Activated gamma-delta T cell treated with anti-CD3 and anti-CD28 coated beads, Interleukin-2, amount 50 U/mL, for 16 hours (primary cell): ENCODE data around the gene PGAP3.

Experiments used
- DNase-seq: peaks from one replicate; pipeline ENCODE4 v3.0.0-alpha.2; 2020; ENCODE audit warnings: low read depth

Gene PGAP3

DNA sequence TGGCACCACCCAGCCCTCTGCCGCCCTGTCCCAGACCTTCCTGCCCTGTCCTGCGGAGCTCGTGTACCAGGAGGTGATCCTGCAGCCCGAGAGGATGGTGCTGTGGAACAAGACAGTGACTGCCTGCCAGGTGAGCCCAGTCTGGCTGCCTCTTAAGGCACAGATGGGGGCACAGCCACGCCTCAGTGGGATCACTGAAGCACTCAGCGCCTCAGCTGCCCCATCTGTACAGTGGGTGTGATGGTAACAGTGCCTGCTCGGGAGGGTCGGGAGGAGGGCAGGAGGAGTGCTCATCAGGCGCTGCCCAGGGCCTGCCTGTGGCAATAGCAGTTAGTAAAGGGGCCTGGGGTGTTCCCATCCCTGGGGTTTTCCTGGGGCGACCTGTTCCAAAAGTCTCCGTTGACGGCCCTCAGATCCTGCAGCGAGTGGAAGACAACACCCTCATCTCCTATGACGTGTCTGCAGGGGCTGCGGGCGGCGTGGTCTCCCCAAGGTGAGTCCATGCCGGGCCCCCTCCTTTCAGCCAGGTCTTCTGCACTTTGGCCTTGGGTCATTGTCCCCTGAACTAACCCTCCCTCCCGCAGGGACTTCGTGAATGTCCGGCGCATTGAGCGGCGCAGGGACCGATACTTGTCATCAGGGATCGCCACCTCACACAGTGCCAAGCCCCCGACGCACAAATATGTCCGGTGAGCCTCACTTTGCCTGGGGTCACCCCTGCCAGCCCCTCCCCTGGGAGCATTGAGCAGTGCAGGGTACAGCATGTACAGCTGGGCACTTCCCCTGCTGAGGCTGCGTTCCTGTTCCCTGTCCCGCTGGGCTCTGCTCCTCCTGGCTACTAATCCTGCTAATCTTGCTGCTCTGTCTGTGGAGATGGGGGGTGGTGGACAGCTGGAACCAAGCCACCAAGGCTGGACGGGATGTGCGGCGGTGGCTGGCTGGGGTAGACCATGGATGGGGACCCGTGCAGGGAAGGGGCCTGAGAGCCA, 27.2 kb downstream of the PGAP3 start:
- DNase-seq, result no peak

DNA sequence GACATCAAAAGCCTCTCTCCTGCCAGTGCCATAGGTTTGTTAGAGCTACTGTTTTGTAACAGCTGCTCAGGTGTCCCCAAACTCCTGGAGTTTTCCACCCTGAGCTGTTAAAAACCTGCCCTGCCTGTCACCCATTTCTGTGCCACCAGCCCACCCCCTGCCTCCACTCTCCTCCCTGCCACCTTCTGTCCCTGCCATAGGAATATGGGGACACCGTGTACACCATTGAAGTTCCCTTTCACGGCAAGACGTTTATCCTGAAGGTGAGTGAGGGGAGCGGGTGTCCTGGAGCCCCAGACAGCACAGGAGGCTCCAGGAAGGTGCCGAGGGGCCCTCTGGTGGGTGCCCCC, 27.9 kb downstream of the PGAP3 start:
- DNase-seq, result no peak

GRCh38 chr17:39659279-39660010, 28.4 kb downstream of the PGAP3 start:
- DNase-seq, result no peak

- no peak for DNase-seq
Observed at GRCh38 chr17:39658760-39659159, 29.1 kb downstream of the PGAP3 start.

DNA sequence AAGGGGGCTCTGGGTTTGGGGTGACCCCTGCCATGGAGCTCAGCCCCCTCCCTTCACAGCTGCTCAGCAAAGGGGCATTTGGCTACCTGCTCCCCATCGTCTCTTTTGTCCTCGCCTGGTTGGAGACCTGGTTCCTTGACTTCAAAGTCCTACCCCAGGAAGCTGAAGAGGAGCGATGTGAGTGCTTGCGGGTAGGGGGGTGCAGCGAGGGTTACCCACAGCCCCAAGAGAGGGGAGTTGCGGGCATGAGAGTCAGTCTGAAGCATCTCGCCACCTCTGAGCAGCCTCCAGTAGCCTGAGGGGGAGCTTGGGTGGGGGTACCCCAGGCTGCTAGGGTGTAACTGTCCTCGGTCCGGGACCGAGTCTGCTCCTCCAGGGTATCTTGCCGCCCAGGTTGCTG, 29.5 kb downstream of the PGAP3 start:
- no peak for DNase-seq

- no peak for DNase-seq
Observed at GRCh38 chr17:39655105-39655504, 32.8 kb downstream of the PGAP3 start.

DNA sequence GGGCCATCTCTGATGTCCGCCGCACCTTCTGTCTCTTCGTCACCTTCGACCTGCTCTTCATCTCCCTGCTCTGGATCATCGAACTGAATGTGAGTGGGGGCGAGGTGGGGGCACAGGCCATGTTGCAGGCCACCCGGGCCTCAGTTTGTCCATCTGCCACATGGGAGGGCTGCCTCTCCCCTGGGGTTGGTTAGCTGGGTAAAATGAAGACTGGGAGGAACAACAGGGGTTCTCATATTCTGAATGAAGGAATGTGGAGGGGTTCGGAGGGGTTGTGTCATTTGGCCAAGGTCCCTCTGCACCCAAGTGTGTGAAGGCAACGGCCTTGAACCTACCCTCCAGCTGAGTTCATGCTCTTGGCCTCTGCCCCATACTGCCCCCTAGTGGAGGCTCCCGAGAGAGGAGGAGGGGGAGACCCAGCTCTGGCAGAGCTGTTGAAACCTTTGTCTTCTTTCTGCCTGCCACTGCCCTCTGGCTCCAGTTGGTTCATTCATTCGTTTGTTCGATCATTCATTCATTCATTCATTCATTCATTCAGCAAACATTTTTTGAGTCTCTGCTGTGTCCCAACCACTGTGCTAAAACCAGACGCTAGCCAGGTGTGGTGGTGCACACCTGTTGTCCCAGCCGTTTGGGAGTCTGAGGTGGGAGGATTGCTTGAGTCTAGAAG, 34.1 kb downstream of the PGAP3 start:
- DNase-seq, result peak; percentile 68

DNA sequence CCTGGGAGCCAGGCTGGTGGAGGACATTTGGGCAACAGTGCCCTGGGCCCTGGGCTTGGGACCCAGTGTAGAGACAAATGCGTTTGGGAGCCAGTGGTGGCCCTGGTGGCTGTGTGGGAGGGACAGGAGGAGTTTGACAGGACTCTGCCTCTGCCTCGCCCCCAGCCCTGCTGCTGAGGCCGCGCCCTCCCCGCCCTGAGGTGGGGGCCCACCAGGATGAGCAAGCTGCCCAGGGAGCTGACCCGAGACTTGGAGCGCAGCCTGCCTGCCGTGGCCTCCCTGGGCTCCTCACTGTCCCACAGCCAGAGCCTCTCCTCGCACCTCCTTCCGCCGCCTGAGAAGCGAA, 34.6 kb downstream of the PGAP3 start:
- no peak for DNase-seq

GRCh38 chr17:39652587-39653315, 35.1 kb downstream of the PGAP3 start:
- no peak for DNase-seq

GRCh38 chr17:39651923-39652586, 35.8 kb downstream of the PGAP3 start:
- no peak for DNase-seq

GRCh38 chr17:39650121-39650579, 37.7 kb downstream of the PGAP3 start:
- DNase-seq, result no peak

DNA sequence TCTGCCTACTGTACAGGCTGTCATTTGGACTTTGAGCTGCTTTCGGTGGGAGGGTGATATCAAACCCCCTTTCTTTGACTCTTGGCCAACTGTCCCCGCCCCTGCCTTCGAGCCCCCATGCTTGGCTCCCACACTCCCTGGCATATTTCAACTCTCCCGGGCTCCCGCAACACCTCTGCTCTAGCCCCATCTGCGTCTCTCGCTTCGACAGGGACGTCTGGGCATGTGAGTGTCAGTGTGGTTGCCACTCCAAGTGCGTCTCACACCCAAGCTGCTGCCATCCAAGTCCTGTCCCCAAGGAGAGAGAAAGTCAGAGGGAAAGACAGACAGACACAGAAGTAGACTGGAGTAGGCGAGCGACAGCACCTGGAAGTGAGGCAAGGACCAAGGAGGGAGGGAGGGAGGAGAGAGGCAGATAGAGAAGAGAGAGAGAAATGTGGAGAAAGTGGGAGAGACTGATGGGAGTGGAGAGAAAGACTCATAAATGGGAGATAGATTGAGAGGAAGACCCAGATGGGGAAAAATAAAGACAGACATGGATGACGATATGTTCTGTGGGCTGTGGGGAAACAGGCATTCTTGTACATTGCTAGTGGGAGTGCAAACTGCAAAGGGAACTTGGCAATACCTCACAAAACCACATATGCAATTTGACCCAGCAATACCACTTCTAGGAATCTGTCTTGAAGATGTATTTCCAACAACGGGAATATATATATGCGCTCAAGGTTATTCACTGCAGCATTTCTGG, 39.1 kb downstream of the PGAP3 start:
- no peak for DNase-seq

- no peak for DNase-seq
Observed at GRCh38 chr17:39647256-39647655, 40.6 kb downstream of the PGAP3 start.

- DNase-seq, result no peak
Observed at GRCh38 chr17:39643271-39643670, 44.6 kb downstream of the PGAP3 start.

DNA sequence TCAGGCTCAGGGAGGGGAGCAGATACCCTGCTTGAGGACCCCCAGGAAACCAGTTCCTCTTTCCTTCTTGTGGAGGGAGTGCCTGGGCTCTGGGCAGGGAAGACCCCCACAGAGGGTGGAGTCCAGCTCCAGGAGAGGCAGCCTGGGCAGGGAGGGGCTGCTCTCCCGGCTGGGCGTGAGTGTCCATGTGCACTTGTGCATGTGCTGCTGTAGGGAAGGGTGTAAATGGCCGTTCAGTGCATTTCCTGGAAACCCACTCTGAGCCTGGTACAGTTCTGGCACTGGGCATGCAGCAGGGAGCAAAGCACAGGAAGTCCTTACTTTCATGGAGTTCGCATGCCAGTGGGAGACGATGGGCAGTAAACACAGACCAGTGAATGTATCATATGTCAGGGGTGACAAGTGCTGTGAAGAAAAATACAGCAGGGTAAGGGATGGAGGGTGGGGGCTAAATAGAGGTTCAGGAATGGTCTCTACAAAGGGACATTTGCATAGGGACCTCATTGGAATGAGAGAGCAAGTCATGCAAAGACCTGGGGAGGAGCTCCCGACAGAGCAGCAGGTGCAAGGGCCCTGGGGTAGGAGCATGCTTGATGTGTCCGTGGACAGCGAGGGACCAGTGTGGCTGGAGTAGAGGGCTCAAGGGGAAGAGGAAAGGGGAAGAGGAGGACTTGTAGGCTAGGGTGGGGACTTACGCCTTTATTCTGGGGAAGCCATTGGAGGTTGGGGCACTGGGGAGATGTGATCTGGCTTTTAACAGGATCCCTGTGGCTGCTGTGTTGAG, 45.4 kb downstream of the PGAP3 start:
- no peak for DNase-seq

GRCh38 chr17:39641883-39642282, 46.0 kb downstream of the PGAP3 start:
- DNase-seq, result no peak

DNA sequence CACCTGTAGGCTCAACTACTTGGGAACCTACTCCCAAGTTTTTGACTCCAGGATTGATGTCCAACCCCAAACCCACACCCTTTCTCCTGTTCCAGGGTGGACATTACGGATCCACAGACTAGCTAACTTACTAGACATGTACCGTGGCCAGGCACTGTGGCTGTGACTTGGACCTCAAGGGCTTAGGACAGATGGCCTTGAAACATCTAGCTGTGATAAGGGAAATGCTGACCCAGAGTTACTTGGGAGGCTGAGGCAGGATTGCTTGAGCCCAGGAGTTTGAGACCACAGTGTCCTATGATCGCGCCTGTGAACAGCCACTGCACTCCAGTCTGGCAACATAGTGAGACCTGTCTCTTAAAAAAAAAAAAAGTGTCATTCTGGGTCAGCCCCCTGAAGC, 46.8 kb downstream of the PGAP3 start:
- no peak for DNase-seq

GRCh38 chr17:39640591-39641031, 47.2 kb downstream of the PGAP3 start:
- no peak for DNase-seq

- DNase-seq, result no peak
Observed at GRCh38 chr17:39639566-39640458, 48.0 kb downstream of the PGAP3 start.
